ENCODE results near the gene RBM43.
"Not testable (repeated sequence)": the region's sequence is repeated elsewhere in the genome, so short reads cannot be mapped to it uniquely, and the experiment has no call there.

DNA sequence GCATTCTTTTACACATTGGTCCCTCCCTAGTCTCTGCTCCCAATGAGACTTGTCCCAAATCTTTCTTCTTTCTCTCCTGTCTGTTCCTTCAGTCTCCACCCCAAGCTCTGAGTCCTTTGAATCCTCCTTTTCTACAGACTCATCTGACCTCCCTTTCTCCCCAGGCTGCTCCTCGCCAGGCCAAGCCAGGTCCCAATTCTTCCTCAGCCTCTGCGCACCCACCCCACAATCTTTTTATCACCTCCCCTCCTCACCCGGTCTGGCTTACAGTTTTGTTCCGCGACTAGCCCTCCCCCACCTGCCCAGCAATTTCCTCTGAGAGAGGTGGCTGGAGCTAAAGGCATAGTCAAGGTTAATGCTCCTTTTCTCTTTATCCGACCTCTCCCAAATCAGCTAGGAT lies 48.6 kb upstream of the RBM43 start:
- TF ChIP-seq, protein P1, sequence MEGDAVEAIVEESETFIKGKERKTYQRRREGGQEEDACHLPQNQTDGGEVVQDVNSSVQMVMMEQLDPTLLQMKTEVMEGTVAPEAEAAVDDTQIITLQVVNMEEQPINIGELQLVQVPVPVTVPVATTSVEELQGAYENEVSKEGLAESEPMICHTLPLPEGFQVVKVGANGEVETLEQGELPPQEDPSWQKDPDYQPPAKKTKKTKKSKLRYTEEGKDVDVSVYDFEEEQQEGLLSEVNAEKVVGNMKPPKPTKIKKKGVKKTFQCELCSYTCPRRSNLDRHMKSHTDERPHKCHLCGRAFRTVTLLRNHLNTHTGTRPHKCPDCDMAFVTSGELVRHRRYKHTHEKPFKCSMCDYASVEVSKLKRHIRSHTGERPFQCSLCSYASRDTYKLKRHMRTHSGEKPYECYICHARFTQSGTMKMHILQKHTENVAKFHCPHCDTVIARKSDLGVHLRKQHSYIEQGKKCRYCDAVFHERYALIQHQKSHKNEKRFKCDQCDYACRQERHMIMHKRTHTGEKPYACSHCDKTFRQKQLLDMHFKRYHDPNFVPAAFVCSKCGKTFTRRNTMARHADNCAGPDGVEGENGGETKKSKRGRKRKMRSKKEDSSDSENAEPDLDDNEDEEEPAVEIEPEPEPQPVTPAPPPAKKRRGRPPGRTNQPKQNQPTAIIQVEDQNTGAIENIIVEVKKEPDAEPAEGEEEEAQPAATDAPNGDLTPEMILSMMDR (IDR thresholded peaks at IDR 0.05; ENCODE audit: insufficient read depth, low read depth, low read length), result not testable (repeated sequence)
- TF ChIP-seq EZH2 (IDR thresholded peaks at IDR 0.05; ENCODE audit: insufficient read depth, low read length), result not testable (repeated sequence)

All from astrocyte (in vitro differentiated cells and primary cell).